ENCODE results near the gene IRF7. TPM values are rescaled to one million over a fixed set of nuclear protein-coding genes. Genes with fewer than 3 reads are reported as not detected.

Gene IRF7
- polyA plus RNA-seq, 1 of the 3 experiments (the other 2 are of a cell fraction): 6.3 TPM

GRCh38 chr11:567011-567628, 48.6 kb downstream of the IRF7 start (continued):
- TF ChIP-seq NFIC (IDR thresholded peaks at IDR 0.05; ENCODE audit: borderline replicate concordance) (no peak), RFX5 (IDR thresholded peaks at IDR 0.05; ENCODE audit: low read length) (no peak)

GRCh38 chr11:565921-566509, 49.7 kb downstream of the IRF7 start:
- Histone ChIP-seq H2AFZ (ENCODE audit: low read depth) (no peak overlapping the region), H3K9ac (no peak overlapping the region), H3K4me1 (ENCODE audit: control insufficient read depth in 1 of 2, insufficient read depth in 2 of 2, low read depth in 1 of 2, low read length in 1 of 2) (peaks cover 6 to 35% of the 10 kb centered on the region in 2 experiments; a peak in 2 of 4 replicates), H3F3A (replicated peaks; ENCODE audit: insufficient read depth) (peaks cover 6% of the 10 kb centered on the region), H3K27ac (ENCODE audit: low read depth in 2 of 2, low read length in 1 of 2) (no peak overlapping the region; a peak in 1 of 4 replicates), H3K9me2 (no peaks in the 10 kb centered on the region), H3K4me3 (ENCODE audit: low read depth in 2 of 2, low read length in 1 of 2) (no peak overlapping the region), H3K27me3 (ENCODE audit: insufficient read depth) (no peaks in the 10 kb centered on the region), H3K36me3 (replicated peaks in 1 of 2; ENCODE audit: control insufficient read depth in 1 of 2, insufficient read depth in 2 of 2, low read length in 1 of 2) (no peaks in the 10 kb centered on the region), H3K4me2 (peak overlapping the region; percentile 94; the same call in 1 of the 2 replicates), H3K9me3 (no peaks in the 10 kb centered on the region), H3K79me2 (ENCODE audit: insufficient read depth) (peaks cover 11% of the 10 kb centered on the region; the same call in 1 of the 2 replicates), H4K20me1 (ENCODE audit: insufficient read depth) (no peaks in the 10 kb centered on the region)
- no peak for DNase-seq
- TF ChIP-seq CTCF (IDR thresholded peaks at IDR 0.05) (0 out of 2 replicates have a peak, but pooled peaks have one; percentile 11), FOXJ3 (CRISPR knock-in tag; IDR thresholded peaks at IDR 0.05) (no peak)
- 68% methylated on average over 5 of the region's 12 CpGs for WGBS (ENCODE audit: low lambda C conversion rate)
- ChIA-PET POLR2A (interaction anchor here (0.7 to 3.0 kb wide), 2 partner anchors 10 to 67 kb away, joined by 3 to 9 read pairs; partner anchors contain the start of gene PHRF1), CTCF (interaction anchor here (0.6 to 6.8 kb wide), 7 partner anchors 10 to 161 kb away, joined by 3 to 41 read pairs (median 3); no protein-coding TSS in a partner anchor)

- Histone ChIP-seq H3K36me3 (replicated peaks in 1 of 2; ENCODE audit: control insufficient read depth in 1 of 2, insufficient read depth in 2 of 2, low read length in 1 of 2) (no peaks in the 10 kb centered on the region), H3K4me1 (ENCODE audit: control insufficient read depth in 1 of 2, insufficient read depth in 2 of 2, low read depth in 1 of 2, low read length in 1 of 2) (peaks cover 5 to 34% of the 10 kb centered on the region in 2 experiments; a peak in 2 of 4 replicates), H3F3A (replicated peaks; ENCODE audit: insufficient read depth) (peaks cover 6% of the 10 kb centered on the region), H2AFZ (ENCODE audit: low read depth) (no peak overlapping the region), H3K9ac (no peak overlapping the region), H3K27me3 (ENCODE audit: insufficient read depth) (no peaks in the 10 kb centered on the region), H3K4me2 (no peak overlapping the region), H3K79me2 (ENCODE audit: insufficient read depth) (peaks cover 11% of the 10 kb centered on the region; the same call in 1 of the 2 replicates), H4K20me1 (ENCODE audit: insufficient read depth) (no peaks in the 10 kb centered on the region), H3K9me2 (no peaks in the 10 kb centered on the region), H3K27ac (ENCODE audit: low read depth in 2 of 2, low read length in 1 of 2) (no peak overlapping the region), H3K4me3 (ENCODE audit: low read depth in 2 of 2, low read length in 1 of 2) (no peak overlapping the region), H3K9me3 (no peaks in the 10 kb centered on the region)
- ChIA-PET CTCF (interaction anchor here (6.8 kb wide), 1 partner anchor 8 kb away, joined by 41 read pairs; no protein-coding TSS in a partner anchor), POLR2A (interaction anchor here (0.7 to 1.9 kb wide), 3 partner anchors 8 to 132 kb away, joined by 3 to 14 read pairs (median 3); no protein-coding TSS in a partner anchor)
- no peak for TF ChIP-seq NRF1 (IDR thresholded peaks at IDR 0.05; ENCODE audit: low read depth, low read length)
- TF ChIP-seq SIN3A (IDR thresholded peaks at IDR 0.05; ENCODE audit: borderline replicate concordance, low read depth, low read length): no peak
- no peak for TF ChIP-seq YY1 (IDR thresholded peaks at IDR 0.05; ENCODE audit: low read depth)
- TF ChIP-seq FOXJ3 (CRISPR knock-in tag; IDR thresholded peaks at IDR 0.05): no peak
- TF ChIP-seq RFX5 (IDR thresholded peaks at IDR 0.05; ENCODE audit: low read length): no peak
- no peak for TF ChIP-seq PBX3 (IDR thresholded peaks at IDR 0.05)
- TF ChIP-seq ELF1 (IDR thresholded peaks at IDR 0.05): no peak
- TF ChIP-seq IRF3 (IDR thresholded peaks at IDR 0.05; ENCODE audit: low read depth, low read length): no peak
- no peak for TF ChIP-seq POLR2AphosphoS5 (IDR thresholded peaks at IDR 0.05; ENCODE audit: low read depth, low read length)
- 93% methylated on average over 9 of the region's 12 CpGs for WGBS (ENCODE audit: low lambda C conversion rate)
- DNase-seq: no peak
These were observed 51.8 kb downstream of the IRF7 start for GRCh38 chr11:563812-564578.

All from SK-N-SH (cell line).